ENCODE results near the gene SPATS2L. TPM values are rescaled to one million over a fixed set of nuclear protein-coding genes. Genes with fewer than 3 reads are reported as not detected.

Gene SPATS2L
- total and polyA plus RNA-seq, 2 of the 13 experiments (the other 11 are each of a cell fraction or from before 2014, with no cell fraction given): 154 to 212 TPM

- TF ChIP-seq ZNF788 (CRISPR knock-in tag; IDR thresholded peaks at IDR 0.05; ENCODE audit: borderline replicate concordance) (0 out of 2 replicates have a peak, but pooled peaks have one; percentile 45), TCF12 (IDR thresholded peaks at IDR 0.05) (no peak), TCF12 (CRISPR knock-in tag; IDR thresholded peaks at IDR 0.05) (no peak), FOSL2 (CRISPR knock-in tag; IDR thresholded peaks at IDR 0.05) (no peak), ZNF318 (CRISPR knock-in tag; IDR thresholded peaks at IDR 0.05) (0 out of 2 replicates have a peak, but pooled peaks have one; percentile 24), DMAP1 (CRISPR knock-in tag; IDR thresholded peaks at IDR 0.05) (no peak), ZNF205 (CRISPR knock-in tag; IDR thresholded peaks at IDR 0.05) (no peak), ZNF747 (CRISPR knock-in tag; IDR thresholded peaks at IDR 0.05; ENCODE audit: borderline replicate concordance) (no peak), MED13 (CRISPR knock-in tag; IDR thresholded peaks at IDR 0.05) (no peak), PATZ1 (CRISPR knock-in tag; IDR thresholded peaks at IDR 0.05) (peak; percentile 50; the same call in 1 of the 2 replicates), CENPBD1 (CRISPR knock-in tag; IDR thresholded peaks at IDR 0.05; ENCODE audit: borderline replicate concordance, low read depth) (no peak), ARID5B (CRISPR knock-in tag; IDR thresholded peaks at IDR 0.05) (0 out of 2 replicates have a peak, but pooled peaks have one; percentile 33), IRF1 (CRISPR knock-in tag; IDR thresholded peaks at IDR 0.05; ENCODE audit: low read depth) (no peak), FOXK2 (IDR thresholded peaks at IDR 0.05) (no peak), SATB2 (CRISPR knock-in tag; IDR thresholded peaks at IDR 0.05) (no peak)
These were observed 177.3 kb downstream of the SPATS2L start (continued) for GRCh38 chr2:200483729-200484198.
